GM18951 (cell line): ENCODE results near the gene RRBP1.

Experiments
- POLR2A ChIP-seq: IDR thresholded peaks from 4 replicates; pipeline ENCODE4 v1.6.1; 2011; ENCODE audit warnings: mild to moderate bottlenecking; ENCODE audit not compliant: insufficient read length, insufficient read depth; ENCODE audit errors: extremely low read depth
- in situ Hi-C: fragments of 300-500 bp; cut with MboI; formaldehyde crosslinking; loops from one replicate; pipeline ENCODE4 v1.12.0; 2022; ENCODE audit warnings: low sequenced_read_pairs, mixed read lengths, inconsistent platforms; ENCODE audit not compliant: unreplicated experiment

RRBP1 gene

DNA sequence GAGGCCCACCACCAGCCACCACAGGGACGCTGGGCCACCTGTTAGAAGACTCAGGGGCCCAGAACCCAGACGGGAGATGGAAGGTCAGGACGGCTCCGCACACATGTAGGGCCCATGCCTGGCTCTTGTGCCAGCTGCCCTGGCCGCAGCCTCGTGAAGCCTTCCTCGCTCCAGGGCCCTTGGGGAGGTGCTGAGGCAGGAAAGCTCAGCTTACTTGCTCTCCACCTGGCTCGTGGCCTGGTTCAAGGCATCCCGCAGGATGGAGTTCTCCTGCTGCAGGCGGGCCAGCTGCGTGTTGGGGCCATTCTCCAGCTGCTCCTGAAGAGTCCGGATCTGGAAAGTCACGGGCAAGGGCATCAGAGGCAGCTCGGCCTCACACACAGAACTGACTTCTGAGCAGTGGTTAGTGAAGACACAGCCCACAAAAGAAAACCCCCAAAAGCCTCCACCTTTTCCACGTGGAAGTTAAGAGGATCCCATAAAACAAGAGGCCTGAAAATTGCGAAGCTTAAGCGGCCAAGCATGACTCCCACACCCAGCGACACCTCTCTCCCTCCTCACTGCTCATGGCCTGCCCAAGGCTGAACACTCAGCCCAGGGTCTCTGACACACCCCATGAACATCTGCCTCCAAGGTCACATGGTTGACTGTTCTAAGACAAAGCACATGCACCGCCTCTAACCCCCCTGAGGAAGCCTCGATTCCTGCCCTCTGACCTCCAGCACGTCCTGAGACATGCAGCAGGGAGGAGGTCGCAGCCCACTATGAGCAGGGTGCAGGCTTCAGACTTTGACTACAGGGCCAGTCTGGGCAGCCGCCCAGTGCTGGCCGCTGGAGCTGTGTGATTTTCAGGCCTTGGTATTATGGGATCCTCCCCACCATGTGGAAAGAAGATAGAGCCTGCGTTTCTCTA is 46.5 kb downstream of the RRBP1 start:
- in situ Hi-C loops, result no loop called here

DNA sequence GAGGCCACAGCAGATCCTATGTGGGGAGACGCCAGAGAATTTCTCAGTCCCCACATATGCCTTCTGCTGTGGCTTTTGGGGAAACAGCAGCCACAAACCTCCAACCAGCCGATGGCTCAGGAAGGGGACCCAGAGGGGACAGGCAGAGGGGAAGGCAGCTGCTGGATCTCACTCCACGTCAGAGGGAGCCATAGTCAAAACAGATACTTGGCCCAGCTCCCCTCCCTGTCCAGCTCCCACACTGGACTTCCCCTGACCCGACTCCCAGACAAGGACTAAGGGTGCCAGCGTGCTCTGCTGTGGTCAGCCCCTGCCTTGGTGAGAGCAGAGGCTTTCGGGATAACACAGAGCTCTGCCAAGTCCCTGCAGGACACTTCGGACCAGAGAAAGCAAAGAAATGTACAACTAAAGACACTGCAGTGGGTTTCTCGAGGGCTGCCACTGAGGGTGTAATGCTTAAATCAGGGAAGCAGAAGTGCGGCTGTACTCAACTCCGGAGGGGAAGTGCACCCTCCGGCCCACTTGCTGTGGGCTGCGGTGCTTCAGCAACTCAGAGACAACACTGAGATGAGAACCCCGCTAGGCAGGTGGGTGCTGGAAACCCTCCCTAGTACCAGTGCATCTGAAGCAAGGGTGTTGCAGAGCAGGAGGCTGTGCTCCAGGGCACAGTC is 47.2 kb downstream of the RRBP1 start:
- TF ChIP-seq POLR2A, result no peak
- in situ Hi-C loops, result no loop called here

More for the DNA sequence above, 46.5 kb downstream of the RRBP1 start:
- no peak for TF ChIP-seq POLR2A

DNA sequence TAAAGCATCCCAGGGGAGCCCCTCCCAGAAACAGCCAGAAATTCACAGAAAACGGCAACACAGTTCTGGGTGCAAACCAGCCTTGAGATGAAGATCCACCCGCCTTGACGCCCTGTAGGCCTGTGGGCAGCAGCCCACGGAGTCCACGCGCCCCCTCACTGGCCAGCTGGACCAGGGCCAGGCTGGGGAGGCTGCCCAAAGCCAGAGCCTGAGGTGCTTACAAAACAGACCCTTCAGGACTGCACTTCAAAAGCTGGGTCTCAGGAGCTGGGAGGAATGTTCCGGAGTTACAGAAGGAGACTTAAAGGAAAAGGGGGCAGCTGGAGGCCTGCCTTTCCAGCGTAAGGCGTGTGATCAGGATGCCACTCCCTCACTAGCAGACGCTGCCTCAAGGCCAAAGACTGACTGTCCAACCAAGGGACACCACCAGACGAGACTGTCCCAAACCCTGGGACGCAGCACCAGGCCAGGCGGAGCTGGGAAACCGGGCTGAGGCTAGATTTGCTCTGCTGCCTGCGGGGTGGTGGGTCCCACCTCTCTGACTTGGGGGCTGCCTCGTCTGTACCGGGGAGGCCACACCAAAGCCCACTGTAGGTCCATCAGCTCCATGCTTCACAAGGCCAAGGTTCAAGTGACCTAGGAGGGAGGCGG is 48.1 kb downstream of the RRBP1 start:
- TF ChIP-seq POLR2A, result no peak
- in situ Hi-C loops, result no loop called here

DNA sequence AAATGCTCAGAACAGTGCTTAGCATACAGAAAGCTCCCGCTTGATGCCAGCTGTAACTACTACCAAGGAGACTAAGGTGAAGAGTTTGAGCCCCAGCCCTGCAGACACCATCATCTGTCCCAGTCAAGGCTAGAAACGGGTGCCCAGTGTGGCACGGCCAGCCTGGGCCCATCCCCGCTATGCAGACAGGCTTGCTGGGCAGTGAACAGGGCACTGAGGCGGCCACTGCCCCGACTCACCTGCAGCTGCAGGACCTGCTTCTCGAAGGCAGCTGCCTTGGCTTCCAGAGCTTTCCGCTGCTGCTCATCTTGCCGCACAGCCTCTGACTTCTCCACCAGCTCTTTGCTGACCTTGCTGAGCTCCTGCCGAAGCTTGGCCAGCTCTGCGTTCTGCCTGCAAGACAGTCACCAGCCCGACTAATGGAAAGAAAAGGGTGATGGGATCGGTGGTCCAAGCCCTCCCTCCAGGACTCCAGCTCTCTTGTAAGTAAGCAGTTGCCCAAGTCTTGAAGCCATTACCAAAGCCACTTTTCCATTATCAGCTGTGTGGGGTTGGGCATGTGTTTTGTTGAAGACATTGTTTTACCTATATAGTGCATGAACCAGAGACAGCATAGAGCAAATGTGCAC is 48.7 kb downstream of the RRBP1 start:
- TF ChIP-seq POLR2A, result no peak
- in situ Hi-C loops, result no loop called here

DNA sequence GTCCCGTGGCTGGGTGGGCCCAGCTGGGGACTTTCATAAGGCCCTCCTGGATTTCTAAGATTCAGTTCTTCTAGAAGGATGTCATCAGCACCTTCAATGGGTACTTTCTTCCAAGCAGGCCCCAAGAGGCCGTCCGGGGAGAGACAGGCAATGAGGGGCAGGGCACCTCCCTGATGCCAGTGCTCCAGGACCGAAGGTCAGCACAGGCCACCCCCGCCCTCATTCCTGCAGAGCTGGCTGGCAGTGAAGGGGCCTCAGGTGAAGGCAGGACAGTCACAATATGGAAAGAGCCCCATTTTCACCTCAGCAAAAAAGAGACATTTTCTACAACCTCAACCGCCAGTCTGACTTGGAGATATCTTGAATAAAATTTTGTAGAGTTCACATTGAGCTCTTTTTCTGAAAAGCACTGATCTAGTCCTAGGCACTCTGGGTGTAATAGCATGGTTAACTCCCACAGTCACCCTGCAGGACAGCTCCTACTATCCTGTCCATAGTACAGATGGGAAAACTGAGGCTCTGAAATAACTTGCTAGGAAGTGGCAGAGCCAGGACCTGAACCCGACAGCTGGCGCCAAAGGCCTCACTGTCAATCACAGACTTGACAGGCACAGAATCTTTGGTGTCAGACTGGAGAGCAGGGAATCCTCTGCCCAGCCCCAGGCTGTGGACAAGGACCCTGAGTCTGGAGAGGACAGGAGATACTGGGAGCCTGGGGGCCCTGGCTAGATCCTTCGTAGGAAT is 50.3 kb downstream of the RRBP1 start:
- in situ Hi-C loops, result no loop called here
- no peak for TF ChIP-seq POLR2A

DNA sequence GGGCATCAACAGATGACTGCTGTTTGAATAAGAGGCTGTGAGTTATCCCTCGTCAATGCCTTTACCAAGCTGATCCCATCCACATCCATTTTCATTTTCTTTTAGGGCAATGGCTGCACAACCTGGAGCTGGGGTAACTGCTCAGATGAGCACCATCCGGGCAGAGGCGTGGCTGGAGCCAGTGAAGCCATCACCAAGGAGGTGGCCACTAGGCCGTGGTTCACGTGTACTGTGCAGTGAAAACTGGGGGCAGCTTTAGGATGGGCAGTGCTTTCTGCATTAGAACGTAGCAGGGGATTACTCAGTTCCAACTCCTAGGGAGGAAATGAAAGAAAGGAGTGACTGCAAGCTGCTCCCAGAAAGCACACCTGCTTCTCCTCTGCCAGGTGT is 51.2 kb downstream of the RRBP1 start:
- in situ Hi-C loops, result no loop called here
- no peak for TF ChIP-seq POLR2A

DNA sequence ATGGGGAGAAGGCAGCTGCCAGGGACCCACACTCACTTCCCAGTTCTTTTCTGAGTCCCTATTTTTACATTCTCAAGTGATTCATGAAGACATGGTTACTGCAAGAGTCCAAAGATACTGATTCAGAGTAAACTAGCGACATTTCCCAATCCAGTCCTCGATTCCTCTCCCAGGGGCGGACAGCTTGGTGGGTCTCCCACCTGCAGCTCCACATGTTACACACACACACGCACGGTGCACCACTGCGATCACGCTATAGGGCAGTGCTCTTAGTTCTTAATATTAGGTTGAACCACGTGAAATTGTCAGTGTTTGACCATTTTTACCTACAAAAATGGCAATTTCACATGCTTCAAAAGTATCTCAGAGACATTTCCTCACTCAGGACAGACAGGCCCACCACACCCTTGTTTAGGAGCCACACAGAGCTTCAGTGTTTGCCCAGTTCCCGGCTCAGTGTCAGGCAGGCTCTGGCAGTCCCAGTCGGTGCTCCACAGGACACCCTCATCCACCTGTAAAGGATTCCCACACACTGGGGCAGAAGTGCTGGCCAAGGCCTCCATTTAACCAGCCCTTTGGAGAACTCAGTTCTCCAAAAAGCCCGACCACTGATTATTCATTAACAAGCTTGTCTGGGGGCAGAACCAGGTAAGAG is 51.8 kb downstream of the RRBP1 start:
- in situ Hi-C loops, result no loop called here

DNA sequence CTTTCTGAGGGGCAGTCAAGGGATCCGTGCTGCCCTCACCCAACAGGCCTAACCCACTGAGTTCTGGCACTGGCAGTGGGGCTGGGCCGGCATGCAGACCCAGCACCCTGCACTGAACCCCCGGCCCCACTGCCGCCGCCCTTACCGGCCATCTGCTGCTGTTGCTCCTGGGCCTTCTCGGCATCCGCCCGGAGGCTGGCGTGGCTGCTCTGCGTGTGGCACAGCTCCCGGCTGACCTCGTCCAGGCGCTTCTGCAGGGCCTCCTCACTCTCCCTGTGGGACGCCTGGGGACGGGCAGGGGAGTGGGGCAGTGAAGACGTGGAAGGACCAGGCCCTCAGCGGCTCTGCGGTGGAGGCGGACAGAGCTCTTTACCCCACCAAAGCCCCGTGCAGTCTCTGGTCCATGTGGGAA is 52.4 kb downstream of the RRBP1 start:
- in situ Hi-C loops, result loop anchor here (10.0 kb wide), 1 partner anchor 95 kb away; the partner anchor contains the start of gene BFSP1
- TF ChIP-seq POLR2A, result no peak

More for the DNA sequence above, 51.8 kb downstream of the RRBP1 start:
- TF ChIP-seq POLR2A, result no peak

DNA sequence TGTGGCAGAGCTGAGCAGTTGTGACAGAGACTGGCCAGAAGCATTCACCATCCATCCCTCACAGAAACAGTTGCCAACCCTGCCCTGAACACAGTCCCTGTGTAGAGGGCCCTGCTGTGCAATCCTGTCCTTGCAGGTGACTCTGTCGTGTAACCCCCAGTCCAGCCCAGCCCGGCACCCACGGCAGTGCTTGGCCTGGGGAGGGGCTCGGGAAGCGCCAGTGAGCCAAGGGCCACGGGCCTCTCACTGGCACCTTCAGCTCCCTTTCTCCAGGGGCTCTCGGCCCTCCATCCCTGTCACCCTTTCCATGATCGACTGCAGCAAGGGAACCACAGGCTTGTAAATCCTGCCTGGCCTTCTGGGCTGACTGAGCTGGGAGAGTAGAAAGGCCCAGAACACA is 53.0 kb downstream of the RRBP1 start:
- in situ Hi-C loops, result loop anchor here (10.0 kb wide), 1 partner anchor 94 kb away; the partner anchor contains the start of gene BFSP1
- TF ChIP-seq POLR2A, result no peak

DNA sequence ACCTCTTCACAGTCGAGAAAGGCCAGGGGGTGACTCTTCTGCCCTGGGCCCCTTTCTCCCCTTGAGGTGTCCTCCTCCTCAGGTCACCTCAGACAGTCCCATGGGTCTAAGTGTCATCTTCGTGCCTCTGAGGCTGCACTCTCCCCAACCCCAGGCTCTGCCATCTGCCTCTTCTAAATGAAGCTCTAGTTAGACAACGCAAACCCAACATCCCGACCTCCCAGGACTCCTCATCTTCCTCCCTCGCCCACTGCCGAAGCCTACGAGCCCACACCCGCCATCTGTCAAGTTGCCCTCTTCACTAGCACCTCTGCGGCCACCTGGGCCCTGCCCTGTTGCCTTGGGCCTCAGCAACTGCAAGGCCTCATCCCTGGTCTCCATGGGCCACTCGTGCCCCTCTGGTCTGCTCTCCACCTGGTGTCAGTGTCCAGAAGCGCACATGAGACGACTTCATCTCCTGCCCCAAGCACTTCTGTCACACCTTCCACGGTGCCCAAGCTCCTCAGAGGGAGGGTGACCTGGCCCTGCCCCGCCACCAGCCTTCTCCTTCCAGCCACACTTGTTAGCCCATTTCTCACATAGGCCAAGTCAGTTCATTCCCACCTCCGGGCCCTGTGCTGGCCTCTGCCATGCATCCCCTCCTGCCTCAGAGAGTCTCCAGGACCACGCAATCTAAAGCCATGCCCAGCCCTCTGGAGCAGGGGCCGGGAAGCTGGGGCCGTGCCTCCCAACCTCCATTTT is 53.8 kb downstream of the RRBP1 start:
- TF ChIP-seq POLR2A, result no peak
- in situ Hi-C loops, result loop anchor here (10.0 kb wide), 1 partner anchor 93 kb away; the partner anchor contains the start of gene BFSP1

DNA sequence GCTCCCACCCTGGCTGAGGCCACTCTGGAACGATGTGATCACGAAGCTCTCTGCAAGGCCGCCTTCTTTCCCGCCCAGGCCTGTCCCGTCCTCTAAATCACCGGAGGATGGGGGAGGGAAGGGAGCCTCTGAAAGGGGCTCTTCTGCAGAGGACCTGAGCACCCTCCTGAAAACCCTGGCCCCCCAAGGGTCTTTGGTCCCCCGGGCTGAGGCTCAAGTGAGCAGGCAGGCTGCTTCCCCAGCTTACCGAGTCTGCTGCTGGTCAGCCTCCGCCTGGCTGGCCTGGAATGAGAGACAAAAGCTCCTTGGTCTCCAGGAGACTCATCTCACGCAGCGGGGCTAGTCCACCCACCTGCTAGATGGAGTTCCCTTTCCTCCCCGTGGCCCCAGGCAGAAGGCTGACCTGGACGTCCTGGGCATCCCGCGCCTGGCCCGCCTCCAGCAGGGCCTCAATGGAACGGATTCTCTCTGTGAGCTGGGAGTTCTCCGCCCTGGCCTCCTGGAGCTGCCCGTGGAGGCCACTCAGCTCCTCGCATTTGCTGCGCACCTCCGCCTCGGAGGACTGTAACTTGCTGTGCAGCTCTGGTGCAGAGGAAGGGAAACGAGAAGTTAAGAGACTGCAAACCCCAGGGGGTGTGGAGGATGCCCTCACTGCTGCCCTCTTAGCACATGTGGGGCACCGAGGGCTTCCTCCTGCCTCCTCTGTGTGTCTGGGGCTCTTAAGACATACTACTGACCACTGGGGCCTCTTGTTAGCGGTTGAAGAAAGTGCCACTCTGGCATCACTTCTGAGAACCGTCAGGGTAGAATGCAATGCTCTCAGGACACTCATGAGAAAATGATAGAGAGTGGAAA is 54.7 kb downstream of the RRBP1 start:
- no peak for TF ChIP-seq POLR2A

More for the DNA sequence above, 54.7 kb downstream of the RRBP1 start:
- in situ Hi-C loops, result loop anchor here (10.0 kb wide), 1 partner anchor 93 kb away; the partner anchor contains the start of gene BFSP1
